ENCODE data around the gene ZNF827.

Gene ZNF827, protein sequence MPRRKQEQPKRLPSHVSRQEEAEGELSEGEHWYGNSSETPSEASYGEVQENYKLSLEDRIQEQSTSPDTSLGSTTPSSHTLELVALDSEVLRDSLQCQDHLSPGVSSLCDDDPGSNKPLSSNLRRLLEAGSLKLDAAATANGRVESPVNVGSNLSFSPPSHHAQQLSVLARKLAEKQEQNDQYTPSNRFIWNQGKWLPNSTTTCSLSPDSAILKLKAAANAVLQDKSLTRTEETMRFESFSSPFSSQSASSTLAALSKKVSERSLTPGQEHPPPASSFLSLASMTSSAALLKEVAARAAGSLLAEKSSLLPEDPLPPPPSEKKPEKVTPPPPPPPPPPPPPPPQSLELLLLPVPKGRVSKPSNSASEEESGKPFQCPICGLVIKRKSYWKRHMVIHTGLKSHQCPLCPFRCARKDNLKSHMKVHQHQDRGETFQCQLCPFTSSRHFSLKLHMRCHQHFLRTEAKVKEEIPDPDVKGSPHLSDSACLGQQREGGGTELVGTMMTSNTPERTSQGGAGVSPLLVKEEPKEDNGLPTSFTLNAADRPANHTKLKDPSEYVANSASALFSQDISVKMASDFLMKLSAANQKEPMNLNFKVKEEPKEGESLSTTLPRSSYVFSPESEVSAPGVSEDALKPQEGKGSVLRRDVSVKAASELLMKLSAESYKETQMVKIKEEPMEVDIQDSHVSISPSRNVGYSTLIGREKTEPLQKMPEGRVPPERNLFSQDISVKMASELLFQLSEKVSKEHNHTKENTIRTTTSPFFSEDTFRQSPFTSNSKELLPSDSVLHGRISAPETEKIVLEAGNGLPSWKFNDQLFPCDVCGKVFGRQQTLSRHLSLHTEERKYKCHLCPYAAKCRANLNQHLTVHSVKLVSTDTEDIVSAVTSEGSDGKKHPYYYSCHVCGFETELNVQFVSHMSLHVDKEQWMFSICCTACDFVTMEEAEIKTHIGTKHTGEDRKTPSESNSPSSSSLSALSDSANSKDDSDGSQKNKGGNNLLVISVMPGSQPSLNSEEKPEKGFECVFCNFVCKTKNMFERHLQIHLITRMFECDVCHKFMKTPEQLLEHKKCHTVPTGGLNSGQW

DNA sequence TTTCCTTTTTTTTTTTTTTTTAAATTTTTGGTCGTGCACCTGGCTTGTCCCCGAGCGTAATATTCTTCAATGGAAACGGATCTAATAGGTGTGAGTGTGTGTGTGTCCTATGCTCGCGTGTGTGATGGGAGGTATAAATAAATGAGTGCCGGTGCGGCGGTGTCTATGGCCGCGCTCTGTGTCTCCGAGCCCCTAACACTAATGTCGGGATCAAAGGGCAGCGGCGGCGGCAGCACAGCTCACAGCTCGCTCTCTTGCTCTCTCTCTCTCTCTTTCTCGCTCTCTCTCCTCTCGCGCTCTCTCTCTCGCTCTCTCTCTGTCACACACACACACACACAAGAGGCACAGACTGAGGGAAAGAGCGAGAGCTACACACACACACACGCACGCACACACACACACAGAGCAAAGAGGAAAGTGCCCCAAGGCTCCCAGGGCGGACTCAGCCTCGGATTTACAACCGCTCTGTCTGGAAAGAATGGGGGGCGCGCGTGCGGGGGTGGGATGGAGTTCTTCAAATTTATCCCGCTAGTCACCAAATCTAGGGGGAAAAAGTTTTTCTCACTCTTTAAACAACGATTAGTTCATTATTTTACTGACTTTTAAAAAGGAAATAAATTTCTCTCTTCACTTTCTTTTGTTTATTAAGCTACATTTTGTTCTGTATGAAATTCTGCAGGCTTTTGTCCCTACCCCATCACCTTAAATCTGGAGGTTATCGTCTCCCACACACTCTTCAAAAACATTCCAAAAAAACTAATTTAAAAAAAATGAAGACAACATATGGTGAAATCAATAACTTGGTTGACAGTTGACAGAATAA lies at the start of gene ZNF827:
ZNF827 (minus strand) TSS at position 206 of the 823 bp plus-strand sequence. CDS start 416 bp downstream, outside the sequence.
- in situ Hi-C loops (cut with MboI; ENCODE audit: low sequenced_read_pairs) = no loop called here

DNA sequence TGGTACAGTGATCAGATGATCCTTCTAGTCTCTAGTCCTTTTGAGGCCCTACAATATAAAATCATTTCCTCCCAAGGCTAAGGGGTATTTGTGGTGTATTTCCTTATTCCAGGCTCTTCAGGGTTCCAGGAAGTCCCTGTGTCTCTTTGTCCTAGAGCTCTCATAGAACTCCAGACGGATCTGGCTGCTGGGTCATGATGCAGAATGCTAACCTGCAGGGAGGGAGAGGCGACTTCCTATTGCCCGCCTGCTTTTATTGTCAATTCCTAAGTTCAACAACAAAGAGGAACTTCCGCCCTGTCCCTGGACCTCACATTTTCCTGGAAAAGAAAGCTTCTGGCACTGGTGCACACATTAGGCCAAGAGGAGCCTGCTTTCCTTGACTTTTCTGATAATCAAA lies 45.9 kb upstream of the ZNF827 start:
- in situ Hi-C loops (cut with MboI; ENCODE audit: low sequenced_read_pairs) = no loop called here

DNA sequence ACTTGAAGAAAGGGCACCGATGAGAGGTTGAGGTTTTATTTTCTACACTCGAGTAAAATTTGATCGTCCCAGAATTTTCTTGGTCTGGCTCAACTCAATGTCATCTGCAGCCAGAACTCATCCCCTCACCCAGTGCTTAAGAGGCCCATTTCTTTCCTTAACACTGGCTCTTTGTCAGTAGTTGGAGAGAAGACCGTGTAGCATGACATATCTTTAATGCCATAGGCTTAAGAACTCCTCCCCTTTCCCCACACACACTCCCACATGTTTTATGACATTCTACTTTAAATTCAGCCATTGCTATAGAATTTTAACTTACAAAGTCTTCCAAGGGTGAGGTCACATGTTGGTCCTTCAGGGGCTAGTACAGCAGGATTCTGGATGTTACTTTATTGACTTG lies 44.2 kb upstream of the ZNF827 start:
- in situ Hi-C loops (cut with MboI; ENCODE audit: low sequenced_read_pairs) = no loop called here

DNA sequence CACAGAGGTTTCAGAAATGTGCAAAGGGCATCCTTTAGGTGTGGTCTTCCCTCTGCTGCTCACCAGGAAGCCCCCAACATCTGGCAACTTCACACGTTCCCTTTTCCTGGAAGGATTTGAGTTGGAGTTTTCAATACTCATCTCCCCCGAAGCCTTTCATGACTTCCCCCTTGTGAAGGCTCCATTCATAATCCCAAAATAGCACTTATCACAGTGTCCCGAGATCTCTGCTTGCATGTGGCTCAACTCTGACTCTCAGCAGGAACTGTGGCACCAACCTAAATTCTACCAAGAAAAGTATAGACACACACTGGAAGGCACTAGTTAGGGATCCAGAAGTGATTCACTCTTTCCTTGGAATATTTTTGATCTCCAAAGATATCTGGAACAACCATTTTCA lies 40.5 kb upstream of the ZNF827 start:
- in situ Hi-C loops (cut with MboI; ENCODE audit: low sequenced_read_pairs) = no loop called here

DNA sequence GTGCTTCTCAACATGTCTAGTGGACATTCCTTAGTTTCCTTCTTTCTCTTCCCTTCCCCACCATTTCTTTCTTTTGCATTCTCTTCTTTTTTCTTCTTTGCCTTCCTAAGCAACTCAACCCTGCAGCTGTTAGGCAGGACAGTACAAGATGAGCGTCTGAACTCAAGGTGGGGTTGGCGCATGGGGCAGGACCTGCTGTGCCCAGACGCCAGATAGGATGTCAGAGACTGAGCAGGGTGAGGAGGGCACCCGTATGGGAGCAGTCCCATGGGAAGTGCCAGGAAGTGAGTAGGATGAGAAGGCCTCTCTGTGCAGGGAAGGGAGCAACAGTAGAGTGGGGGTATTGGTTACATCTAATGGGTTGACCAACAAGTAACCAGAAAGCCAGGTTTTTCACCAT lies 38.1 kb upstream of the ZNF827 start:
- in situ Hi-C loops (cut with MboI; ENCODE audit: low sequenced_read_pairs) = no loop called here

DNA sequence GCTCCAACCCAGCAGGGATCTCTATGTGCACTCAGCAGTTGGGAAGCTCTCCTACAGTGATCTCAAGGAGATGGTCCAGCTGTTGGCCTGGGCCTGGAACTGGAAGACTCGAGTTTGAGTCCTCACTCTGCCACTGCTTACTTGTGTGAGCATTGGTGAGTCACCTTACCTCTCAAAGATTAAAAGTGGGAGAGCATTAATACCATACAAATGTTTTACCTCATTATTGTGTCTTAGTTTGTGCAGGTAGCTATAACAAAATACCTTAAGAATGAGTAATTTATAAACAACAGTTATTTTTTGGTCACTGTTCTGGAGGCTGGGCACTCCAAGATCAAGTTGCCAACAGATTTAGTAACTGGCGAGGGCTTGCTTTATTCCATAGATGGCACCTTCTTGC lies 21.4 kb upstream of the ZNF827 start:
- in situ Hi-C loops (cut with MboI; ENCODE audit: low sequenced_read_pairs) = no loop called here

DNA sequence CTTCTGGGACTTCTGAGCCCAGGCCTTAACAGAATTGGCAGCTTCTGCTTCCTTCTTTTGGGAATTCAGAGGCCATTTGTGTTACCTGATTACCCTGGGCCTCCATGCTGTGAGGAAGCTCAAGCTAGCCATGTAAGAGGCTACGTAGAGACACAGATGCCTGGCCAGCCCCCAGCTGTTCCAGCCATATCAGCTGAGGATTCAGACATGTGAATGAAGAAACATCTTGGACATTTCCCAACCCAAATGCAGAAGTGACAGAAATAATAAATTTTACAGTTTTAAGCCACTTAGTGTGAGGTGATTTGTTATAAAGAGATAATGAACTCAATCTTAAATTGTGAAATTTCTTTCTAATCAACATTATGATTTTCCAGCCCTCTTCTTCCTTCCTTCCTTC lies 18.7 kb upstream of the ZNF827 start:
- in situ Hi-C loops (cut with MboI; ENCODE audit: low sequenced_read_pairs) = no loop called here

DNA sequence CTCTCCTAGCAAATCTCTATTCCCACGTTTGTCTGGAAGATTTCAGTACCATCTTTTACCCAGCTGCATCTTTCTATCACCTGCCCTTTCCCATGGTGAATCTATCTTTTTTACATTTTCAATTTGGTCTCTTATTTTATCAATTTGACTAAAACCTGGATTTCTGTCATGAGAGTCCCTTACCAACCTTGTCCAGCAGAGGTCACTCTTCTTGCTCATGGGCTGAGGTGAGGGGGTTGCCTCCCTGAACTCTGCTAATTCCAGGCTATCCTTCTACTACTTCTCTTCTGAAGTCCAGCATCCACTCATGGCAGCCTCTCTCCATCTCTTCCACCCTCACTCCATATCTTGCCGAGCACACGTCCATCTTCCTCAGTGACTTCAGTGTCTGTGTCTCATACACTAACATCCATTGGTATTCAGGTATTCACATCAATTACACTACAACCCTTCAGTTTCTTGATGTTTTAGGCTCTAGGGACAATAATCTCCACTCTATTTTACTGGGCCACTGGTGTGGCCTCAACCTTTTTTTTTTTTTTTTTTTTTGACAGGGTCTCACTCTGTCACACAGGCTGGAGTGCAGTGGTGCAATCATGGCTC lies 17.8 kb upstream of the ZNF827 start:
- in situ Hi-C loops (cut with MboI; ENCODE audit: low sequenced_read_pairs) = no loop called here

DNA sequence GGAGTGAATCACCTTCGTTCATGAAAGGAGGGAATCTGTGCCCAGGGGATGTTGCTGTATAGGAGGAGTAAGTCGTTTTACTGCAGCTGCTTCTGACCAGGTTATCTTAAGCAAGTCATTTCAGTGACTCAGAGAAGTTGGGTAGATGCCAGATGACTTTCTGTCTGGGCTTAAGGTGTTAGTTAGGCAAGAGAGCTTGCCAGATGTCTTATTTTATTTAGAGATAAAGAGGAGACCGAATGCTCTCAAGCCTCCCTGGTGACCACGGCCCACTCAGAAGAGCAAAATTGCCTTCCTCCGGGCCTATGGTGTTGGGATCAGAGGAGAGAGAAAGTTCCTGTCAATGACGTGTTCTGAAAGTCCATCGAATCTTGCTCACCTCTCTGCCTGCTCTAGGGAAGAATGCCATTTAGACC lies 16.3 kb upstream of the ZNF827 start:
- in situ Hi-C loops (cut with MboI; ENCODE audit: low sequenced_read_pairs) = no loop called here

DNA sequence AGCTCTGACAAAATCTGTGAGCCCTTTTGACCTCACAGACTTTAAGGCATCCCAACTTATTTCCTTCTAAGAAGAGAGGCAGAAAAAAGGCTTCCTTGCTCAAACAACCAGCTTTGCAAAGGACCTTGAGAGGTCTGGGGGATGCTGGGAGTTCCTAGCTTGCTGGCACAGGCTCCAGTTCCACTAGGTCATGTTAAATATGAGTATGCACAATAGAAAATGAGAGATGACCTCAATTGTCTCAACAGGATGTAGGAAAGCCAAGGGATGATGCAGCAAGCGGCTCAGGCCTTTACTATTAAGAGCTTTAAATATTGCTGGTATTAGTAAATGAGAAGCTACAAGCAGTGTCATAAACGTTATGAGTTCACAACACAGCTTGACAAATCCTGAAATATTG lies 13.3 kb upstream of the ZNF827 start:
- in situ Hi-C loops (cut with MboI; ENCODE audit: low sequenced_read_pairs) = no loop called here

DNA sequence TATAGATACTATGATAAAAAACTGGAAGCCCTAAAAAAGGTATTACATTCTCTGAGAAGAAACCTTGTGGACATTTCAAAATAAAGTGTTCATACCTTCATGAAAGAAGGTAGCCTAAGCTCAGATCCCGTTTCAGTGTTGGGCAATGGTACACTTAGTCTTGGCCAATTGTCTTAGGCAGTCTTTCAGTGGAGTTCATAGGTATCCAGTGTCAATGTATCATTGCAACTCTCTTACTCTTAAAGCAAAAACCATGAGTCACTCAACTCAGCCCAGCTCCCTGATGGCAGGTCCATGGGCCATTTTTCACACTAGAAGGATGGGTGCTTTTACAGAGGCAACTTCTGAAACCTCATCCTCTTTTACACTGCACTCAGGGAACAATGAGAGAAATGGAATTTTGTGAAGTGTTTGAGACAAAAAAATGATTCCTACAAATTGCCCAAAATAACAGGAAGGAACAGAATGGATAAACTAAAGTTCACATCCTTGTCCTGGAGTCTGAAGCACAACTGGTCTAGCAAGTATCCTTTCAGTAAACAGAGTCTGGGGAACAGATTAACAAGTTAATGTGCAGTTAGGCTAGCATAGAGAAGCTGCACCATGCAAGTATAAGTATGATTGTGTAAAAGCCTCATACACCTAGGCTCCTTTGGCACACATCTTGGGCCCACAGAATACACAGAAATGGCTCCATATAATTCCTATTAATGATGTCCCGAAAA lies 7.0 kb upstream of the ZNF827 start:
- in situ Hi-C loops (cut with MboI; ENCODE audit: low sequenced_read_pairs) = no loop called here

DNA sequence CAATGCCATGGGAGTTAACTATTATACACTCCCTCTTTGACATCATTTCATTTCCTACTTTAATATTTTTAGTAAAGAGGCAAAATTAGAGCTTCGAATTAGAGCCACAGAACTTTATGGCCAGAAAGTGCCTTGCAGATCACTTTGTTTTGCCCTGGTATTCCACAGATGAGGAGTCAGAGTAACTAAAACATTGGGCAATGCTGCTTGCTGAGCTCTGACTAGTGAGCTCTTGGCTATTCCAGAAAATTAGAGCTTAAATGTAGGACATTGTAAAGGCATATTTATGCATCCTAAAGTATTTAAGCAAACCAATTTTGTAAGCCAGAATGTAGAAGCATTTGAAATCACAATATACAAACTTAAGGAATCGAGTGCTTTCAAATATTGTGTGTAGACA lies 6.3 kb upstream of the ZNF827 start:
- in situ Hi-C loops (cut with MboI; ENCODE audit: low sequenced_read_pairs) = no loop called here

DNA sequence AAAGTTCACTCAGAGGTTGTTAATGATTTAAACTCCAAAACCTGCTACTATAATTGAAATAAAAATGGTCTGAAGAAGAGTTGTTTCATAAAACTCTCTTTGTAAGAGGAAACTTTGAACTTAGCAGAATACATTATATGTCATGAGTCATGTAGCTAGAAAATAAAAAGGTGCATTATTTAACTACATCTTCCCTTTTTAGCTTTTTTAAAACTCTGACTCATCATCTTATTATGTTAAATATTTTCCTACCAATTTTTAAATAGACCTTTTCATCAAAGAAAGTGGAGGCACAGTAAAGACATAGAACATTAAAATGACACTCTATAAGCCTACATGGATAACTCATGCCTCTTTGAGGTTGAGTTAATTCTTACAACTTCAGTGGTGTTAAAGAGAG lies 1.2 kb upstream of the ZNF827 start:
- in situ Hi-C loops (cut with MboI; ENCODE audit: low sequenced_read_pairs) = no loop called here

DNA sequence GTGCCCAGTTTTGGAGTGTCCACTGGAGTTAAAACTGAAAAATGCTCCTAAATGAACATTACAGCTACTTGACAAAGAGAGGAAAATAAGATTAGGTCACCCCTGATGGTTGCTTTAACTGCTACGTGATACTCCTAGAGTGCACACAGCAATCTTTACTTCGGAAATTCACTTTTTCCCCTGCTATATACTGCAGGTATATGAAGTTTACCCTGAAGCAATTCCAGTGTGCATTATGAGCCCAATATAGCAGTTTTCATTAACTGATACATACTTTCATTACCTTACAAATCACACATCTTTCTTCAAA lies 773 bp upstream of the ZNF827 start:
- in situ Hi-C loops (cut with MboI; ENCODE audit: low sequenced_read_pairs) = no loop called here

DNA sequence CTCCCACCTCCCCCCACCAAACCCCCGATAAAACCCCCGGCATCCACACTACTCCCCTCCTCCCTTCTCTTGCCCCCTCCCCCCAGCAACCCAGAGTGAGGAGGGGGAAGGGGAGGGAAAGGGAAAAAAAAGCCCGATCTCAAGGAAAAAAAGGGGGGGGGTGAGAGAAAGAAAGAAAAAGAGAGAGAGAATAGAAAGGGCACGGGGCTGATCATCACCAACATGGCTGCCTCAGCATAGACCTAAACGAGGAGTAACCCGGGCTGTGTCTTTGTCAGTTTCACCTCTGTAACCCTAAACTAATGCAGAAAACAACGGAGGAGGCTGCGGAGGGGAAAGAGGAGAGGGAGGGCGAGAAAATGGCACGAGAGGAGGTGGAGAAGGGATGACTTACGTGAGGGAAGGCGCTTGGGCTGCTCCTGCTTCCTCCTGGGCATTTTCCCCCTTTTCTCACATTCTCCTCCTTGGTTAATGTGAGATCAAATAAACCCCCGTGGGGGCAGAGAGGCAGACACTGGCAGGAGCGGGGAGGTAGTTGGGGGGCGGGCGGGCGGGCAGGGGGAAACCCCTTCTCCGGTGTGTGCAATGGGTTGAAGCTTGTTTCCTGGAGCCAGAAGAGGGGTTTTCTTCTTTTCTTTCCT lies 532 bp downstream of the ZNF827 start:
- in situ Hi-C loops (cut with MboI; ENCODE audit: low sequenced_read_pairs) = no loop called here

DNA sequence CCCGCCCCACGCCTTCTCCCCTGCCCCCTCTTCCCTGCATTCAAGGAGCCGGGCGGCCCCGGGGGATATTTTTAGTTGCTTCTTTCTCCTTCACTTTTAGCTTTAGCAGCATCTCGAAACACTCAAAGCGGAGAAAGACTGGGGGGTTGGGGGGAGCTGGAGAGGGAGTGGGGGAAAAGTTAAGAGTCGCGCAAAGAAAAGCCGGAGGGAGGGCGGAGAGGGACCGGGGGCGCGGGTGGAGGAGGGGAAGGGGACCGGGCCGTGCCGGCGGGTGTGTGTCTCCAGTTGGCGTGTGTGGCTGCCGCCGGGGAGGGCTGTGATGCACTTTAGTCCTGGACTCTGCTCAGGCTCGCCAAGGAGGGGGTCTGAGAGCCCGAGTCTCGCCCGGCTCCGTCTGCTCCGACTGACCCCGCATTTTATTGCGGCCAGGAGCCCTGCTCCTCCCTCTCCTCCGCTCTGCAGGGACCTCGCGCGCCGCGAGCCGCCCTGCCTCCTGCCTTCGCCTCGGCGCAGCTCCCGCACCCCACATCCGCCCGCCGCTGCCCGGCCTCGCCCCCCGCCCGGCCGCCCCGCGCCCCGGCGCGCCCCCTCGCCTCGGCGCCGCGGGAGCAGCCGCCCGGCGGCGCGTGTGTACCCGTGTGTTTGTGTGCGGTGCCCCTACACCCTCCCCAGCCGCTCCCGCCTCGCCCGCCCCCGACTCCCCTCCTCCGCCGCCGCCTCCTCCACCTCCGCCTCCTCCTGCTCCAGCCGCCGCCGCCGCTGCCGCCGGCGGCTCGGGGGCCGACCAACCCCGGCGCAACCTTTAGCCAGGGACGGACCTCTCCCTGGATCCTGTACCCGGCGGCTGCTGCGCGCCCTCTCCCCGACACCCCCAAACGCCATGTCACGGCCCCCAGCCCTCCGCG lies 1.4 kb downstream of the ZNF827 start:
- in situ Hi-C loops (cut with MboI; ENCODE audit: low sequenced_read_pairs) = no loop called here

DNA sequence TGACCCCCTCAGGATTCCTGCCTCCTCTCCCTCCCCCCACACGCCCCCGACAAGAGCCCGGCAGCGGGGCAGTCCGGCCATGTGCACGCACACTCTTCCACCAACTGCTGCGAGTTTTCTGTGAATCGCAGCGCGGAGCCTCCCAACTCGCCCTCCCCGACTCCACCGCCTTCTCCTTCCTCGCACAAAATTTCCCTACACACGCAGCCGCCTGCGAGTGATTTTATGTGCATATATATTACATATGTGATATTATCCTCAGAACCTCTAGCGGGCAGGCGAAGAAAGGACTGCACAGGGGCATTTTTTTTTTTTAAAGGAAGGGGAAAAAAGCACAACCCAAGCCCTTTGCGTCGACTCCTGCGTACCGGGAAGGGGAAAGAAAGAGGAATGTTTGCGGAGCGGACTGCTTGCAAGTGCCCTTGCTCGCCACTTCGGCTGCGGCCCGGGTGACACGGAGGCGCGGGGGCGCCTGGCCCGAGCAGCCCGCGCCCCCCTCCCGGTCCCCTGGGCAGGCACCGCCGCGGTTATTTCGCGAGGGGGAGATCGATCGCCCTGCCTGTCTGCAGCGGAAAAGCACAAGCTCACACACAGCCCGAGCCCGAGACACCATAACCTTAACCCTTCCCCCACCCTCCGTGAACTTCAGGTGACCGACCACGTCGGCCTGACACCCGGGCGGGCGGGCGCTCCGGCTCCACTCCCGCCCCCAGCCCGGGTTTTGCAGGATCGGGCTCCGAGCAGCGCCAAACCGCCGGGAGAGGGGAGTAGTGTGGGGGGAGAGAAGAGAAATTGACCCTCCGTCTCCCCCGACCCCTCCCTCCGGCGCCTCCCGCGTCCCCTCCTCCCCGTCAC lies 2.3 kb downstream of the ZNF827 start:
- in situ Hi-C loops (cut with MboI; ENCODE audit: low sequenced_read_pairs) = no loop called here

All from HL-60/S4 treated with phorbol 12-myristate 13-acetate at 8.2 ng/mL for 4 days and 3 days (cell line).